Kidney glomerular epithelial cell (primary cell): ENCODE results near the gene TPPP.

Experiments used
- DNase-seq: peaks from one replicate; lab custom pipeline; 2025; lab: John Stamatoyannopoulos, UW

TPPP gene

DNA sequence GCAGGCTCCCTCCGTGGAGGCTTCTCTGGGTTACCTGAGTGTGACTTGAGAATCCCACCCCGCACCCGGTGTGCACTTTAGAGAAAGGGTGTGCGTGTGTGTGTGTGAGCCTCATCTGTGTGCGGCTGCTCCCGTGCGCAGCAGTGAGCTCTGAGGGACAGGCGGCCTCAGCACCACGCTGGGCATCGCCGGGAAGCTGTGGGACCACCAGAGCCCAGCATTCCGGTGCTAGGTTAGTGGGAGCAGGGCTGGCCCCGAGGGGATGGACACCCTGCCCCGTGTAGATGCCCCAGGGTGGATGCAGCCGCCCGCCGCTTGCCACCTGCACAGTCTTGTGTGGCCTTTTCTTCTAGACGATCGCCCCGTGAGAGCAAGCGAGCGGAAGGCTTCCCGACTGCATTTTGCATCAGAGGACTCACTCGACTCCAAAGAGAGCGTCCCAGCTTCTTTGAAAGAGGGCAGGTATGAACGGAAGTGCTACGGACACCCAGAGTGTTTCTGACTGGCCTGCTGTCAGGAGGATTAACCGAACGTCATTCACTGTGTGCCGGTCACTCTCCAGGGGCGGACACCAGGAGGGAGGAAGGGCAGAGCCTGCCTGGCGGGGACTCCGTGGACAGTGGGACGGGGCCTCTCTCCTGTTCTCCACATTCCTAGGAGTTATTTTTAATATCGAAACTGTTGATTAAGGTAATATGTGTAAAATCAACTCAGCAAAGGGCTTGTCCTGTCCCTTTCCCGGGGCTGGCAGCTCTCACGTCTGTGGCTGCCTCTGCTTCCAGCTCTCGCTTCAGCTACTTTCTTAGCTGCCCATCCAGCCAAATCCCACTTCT lies 68.8 kb downstream of the TPPP start:
- no peak for DNase-seq

DNA sequence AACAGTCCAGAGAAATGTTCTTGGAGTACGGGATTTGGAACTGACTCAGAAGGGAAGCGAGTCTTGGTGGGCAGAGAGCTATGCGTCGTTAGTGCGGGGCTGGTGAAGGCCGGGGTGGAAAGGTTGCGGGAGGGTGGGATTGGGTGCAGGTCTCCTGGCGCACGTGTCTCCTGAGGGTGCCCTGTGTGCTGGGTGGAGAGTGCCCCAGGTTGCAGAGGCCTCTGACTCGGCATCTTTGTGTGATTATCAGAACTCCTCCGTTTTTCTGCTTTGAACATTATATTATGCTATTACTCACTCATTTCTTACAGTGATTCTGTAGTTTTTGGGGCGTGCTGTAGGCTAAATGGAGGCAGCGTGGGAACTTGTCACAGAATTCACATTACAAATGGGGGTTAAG lies 69.6 kb downstream of the TPPP start:
- DNase-seq = no peak

DNA sequence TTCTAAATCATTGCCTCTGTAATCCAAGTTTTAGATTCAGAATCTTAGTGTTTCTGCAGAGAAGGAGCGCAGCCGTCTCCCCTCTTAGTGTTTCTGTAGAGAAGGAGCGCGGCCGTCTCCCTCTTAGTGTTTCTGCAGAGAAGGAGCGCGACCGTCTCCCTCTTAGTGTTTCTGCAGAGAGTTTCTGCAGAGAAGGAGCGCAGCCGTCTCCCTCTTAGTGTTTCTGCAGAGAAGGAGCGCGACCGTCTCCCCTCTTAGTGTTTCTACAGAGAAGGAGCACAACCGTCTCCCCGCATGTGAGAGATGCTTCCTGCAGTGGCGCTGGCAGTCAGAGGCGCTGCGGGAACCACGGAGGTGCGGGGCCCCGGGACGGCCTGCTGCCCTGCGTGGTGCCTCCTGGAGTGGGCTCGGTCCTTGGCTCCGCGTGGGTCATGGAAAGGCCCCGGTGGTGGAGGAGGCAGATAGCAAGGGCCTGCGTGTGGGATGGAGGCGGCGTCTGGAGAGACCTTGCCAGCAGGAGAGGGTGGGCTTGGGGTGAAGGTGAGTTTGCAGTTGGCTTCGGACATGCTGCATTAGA lies 70.1 kb downstream of the TPPP start:
- DNase-seq = no peak

DNA sequence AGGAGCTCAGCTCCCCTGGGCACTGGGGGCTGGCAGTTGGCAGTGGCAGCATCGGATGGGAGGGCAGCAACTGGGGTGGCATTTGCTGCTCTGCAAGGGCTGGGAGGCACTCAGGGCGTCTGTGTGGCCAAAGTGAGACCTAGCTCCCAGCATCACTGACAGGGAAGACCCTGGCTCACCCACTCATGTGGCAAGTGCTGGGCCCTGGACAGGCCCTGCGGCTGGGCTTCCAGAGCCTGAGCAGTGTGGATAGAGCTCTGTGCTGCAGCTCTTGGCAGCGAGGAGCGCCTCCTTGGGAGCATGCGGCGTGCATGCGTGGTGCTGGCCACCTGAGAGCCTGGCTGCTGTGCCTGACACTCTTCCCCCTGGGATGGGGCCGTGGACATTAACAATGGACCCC lies 70.8 kb downstream of the TPPP start:
- DNase-seq = no peak

DNA sequence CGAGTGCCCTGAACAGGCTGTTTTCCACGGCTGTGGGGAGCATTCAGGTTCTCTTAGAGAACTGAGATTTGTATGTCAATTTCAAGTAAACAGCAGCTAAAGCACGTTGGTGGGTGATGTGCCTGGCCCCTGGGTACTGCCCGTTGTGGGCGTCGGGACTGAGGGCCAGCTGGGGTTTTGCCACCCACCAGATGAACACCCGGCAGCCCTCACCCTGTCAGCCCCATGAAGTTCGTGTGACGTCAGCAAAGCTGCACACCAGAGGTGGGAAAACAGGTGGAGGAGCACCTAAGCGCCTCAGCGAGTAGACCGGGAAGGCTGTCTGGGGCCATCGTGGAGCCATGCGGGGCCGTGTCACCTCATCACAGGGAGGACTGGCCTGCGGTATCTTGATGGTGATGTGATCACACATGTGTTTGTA lies 71.8 kb downstream of the TPPP start:
- no peak for DNase-seq

GRCh38 chr5:620586-621180 lies 72.5 kb downstream of the TPPP start:
- DNase-seq = no peak

DNA sequence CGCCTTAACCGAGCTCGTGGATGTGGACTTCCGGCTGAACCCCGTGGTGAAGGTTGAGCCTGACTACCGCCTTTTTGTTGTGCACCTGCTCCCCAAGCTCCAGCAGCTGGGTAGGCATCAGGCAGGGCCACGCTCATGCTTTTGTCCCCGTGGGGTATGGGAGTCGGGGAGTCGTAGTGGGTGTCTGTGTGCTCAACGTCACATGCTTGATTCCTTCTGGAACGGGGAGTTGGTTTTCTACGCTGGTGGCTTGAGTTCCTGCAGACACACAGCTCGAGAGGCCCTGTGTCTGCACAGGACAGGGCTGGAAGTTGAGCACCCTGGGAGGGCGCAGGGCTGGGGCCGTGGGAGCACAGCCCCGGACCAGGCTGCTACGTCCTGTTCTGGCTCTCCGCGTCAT lies 73.0 kb downstream of the TPPP start:
- no peak for DNase-seq

GRCh38 chr5:619444-619843 lies 73.7 kb downstream of the TPPP start:
- no peak for DNase-seq

- DNase-seq = no peak
These were observed 74.7 kb downstream of the TPPP start for GRCh38 chr5:618450-618849.

GRCh38 chr5:617896-618295 lies 75.3 kb downstream of the TPPP start:
- DNase-seq = no peak

DNA sequence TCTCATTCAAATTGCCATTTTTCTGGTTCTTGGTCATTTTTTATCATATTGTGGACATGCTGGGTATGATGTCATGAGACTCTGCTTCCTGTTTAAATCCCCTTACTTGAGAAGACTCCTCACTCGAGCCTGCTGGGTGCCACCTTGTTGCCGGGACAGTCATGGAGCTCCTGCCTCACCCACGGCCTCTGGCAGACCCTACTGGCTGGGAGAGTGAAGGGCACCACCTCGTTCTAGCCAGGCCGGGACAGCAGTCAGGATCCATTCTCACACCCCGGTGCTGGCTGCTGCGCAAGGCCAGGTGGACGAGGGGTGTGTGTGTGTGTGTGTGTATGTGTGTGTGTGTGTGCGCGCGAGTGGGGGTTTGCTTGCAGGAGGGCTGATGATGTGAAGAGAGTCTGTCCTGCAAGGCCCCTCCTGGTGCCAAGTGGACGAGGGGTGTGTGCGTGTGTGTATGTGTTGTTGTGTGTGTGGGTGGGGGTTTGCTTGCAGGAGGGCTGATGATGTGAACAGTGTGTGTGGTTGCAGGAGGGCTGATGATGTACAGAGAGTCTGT lies 76.6 kb downstream of the TPPP start:
- no peak for DNase-seq

- no peak for DNase-seq
These were observed 80.4 kb downstream of the TPPP start for GRCh38 chr5:612498-613424.

DNA sequence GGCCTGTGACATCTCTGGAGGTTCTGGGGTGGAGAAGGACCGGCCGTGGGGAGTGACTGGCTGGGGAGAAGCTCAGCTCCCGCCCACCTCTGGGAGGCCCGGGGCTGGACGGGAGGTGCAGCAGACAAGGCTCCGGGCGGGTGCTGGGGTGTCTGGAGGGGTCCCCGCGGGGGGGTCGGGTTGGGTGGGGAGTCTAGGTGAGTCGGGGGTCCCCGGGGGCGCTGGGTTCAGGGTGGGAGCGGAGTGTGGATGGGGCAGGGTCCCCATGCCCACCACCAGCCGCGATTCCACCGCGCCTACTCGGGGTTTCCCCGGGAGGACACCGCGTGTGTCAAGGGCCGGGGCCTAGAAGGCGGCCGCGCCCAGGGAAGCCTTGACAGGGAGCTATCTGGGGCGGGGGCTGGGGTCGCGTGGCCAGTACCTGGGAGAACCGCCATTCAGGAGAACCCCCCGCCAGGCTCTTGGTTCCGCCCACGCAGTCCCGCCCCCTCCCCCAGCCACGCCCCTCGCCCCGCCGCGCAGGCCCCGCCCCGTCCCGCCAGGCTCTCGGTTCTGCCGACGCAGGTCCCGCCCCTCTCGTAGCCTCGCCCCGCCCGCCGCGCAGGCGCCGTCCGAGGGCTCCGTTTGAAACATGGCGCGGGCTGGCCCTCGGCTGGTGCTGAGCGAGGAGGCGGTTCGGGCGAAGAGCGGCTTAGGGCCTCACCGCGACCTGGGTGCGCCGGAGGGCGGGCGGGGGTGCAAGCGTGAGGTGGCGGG lies 81.2 kb downstream of the TPPP start, which contains the start of gene CEP72:
TSS of gene CEP72 (plus strand) at position 610 of the 756 bp plus-strand sequence. CDS start at position 632, 22 bp downstream.
- DNase-seq = peak; percentile 67

DNA sequence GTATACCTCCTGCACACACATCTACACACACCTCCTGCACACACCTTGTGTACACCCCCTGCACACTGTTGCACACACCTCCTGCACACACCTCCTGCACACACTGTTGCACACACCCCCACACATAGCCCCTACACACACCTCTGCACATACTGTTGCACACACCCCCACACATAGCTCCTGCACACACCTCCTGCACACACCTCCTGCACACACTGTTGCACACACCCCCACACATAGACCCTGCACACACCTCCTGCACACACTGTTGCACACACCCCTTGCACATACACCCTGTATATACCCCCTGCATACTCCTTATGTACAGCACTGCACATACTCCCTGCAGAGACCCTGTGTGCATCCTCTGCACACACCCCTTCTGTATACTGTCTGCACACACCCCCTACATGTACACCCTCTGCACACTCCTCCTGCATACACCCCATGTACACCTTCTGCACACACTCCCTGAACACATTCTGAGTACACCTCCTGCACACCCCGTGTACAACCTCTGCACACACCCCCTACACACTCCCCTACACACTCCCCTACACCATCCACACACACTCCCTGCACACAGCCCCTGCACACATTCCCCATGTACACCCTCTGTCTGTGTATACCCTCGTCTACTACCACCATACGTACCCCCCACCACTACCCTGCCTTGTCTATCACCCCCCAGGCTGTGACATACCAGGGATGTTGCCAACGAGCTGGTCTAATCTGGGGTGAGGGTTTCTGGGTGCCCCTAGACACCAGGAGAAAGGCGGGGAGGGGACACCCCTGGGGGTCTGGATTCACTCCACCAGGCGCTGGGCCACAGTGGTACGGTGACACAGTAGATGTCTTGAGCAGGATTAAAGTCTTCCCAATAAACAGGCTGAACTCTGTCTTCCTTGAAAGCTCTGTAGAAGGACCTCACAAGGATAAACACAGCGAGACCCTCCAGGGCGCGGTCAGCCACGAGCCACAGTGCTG lies 82.1 kb downstream of the TPPP start:
- no peak for DNase-seq

DNA sequence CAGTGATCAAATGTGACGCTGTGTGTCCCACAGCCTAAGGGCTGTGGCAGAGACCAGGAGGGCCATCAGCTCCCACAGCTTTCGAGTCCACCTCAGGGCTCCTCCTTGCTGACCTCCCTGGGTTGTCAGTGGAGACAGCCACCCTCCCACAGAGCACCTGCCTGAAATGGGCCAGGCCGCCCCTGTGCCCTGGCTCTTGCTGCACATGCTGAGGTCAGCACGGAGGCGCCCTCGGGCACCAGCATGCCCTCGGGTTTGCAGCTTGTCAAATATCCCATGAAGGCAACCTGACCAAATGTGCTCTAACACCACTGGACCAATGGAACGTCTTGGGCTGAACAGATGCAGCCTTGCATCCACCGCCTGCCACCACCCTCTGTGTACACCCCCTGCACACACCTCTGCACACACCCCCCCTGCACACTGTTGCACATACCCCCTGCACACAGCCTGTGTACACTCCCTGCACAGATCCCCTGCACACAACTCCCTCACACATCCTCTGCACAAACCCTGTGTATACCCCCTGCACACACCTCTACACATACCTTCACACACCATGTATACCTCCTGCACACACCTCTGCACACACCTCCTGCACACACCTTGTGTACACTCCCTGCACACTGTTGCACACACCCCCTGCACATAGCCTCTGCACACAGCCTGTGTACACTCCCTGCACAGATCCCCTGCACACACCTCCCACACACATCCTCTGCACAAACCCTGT lies 83.0 kb downstream of the TPPP start:
- no peak for DNase-seq
